Activated CD8-positive, alpha-beta T cell treated with anti-CD3 and anti-CD28 coated beads for 36 hours (primary cell): ENCODE results near the gene TMEM214. TPM values are rescaled to one million over a fixed set of nuclear protein-coding genes. Genes with fewer than 3 reads are reported as not detected.

Experiments used
- ATAC-seq: fragments of 200-7000 bp; cut with Tn5 transposase; one replicate; pipeline ENCODE4 v1.10.0; 2021; ENCODE audit warnings: mild to moderate bottlenecking, moderate library complexity
- CTCF ChIA-PET: fragments of 350-600 bp; sonication (Branson Sonifier 250); formaldehyde crosslinking; loops from one replicate; lab custom pipeline; 2021; ENCODE audit warnings: antibody characterized with exemption; lab: Charles Lee
- POLR2A ChIA-PET: fragments of 350-600 bp; sonication (Branson Sonifier 250); formaldehyde crosslinking; loops from one replicate; lab custom pipeline; 2021; ENCODE audit warnings: antibody characterized with exemption; lab: Charles Lee
- DNase-seq: peaks from one replicate; pipeline ENCODE4 v3.0.0-alpha.2; 2020
- H3K27ac Mint-ChIP-seq: one replicate; pipeline ENCODE4 v1.8.0; 2021; ENCODE audit warnings: mild to moderate bottlenecking, mixed read lengths
- H3K27me3 Mint-ChIP-seq: one replicate; pipeline ENCODE4 v1.8.0; 2021; ENCODE audit warnings: mixed read lengths
- H3K36me3 Mint-ChIP-seq: one replicate; pipeline ENCODE4 v1.8.0; 2021; ENCODE audit warnings: low read depth, mixed read lengths
- H3K4me1 Mint-ChIP-seq: one replicate; pipeline ENCODE4 v1.8.0; 2021; ENCODE audit warnings: low read depth, mixed read lengths
- H3K4me3 Mint-ChIP-seq: one replicate; pipeline ENCODE4 v1.8.0; 2021; ENCODE audit warnings: mild to moderate bottlenecking, moderate library complexity, mixed read lengths
- H3K9me3 Mint-ChIP-seq: one replicate; pipeline ENCODE4 v1.8.0; 2021; ENCODE audit warnings: mixed read lengths
- intact Hi-C: fragments of 100-400 bp; cut with micrococcal nuclease; formaldehyde crosslinking; loops from one replicate; pipeline ENCODE4 v1.10.0; 2022
- total RNA-seq, 2 experiments: library from RNA; stranded (reverse); gene quantifications; one replicate each; pipeline ENCODE4 v1.2.3, GENCODE V29; 2021
- TF ChIP-seq, protein P1 (sequence below): fragments of 200-600 bp; IDR thresholded peaks from one replicate; pipeline ENCODE4 v1.8.0; 2022; ENCODE audit warnings: antibody characterized with exemption, mild to moderate bottlenecking

Gene TMEM214
- total RNA-seq, 2 experiments from 2014 or later = 54.1 to 58.9 TPM

GRCh38 chr2:27085062-27085672 is 52.4 kb downstream of the TMEM214 start:
- TF ChIP-seq, protein P1, sequence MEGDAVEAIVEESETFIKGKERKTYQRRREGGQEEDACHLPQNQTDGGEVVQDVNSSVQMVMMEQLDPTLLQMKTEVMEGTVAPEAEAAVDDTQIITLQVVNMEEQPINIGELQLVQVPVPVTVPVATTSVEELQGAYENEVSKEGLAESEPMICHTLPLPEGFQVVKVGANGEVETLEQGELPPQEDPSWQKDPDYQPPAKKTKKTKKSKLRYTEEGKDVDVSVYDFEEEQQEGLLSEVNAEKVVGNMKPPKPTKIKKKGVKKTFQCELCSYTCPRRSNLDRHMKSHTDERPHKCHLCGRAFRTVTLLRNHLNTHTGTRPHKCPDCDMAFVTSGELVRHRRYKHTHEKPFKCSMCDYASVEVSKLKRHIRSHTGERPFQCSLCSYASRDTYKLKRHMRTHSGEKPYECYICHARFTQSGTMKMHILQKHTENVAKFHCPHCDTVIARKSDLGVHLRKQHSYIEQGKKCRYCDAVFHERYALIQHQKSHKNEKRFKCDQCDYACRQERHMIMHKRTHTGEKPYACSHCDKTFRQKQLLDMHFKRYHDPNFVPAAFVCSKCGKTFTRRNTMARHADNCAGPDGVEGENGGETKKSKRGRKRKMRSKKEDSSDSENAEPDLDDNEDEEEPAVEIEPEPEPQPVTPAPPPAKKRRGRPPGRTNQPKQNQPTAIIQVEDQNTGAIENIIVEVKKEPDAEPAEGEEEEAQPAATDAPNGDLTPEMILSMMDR = no peak
- intact Hi-C loops = loop anchor here (5.0 kb wide), 1 partner anchor 123 kb away; no protein-coding TSS in a partner anchor
- no peaks in the 10 kb centered on the region for H3K9me3 Mint-ChIP-seq
- no peaks in the 10 kb centered on the region for H3K27me3 Mint-ChIP-seq
- no peaks in the 10 kb centered on the region for H3K36me3 Mint-ChIP-seq
- ChIA-PET POLR2A (interaction anchor here (0.6 to 6.1 kb wide), 7 partner anchors 8 to 34 kb away, joined by 3 to 40 read pairs (median 3); partner anchors contain the start of genes AGBL5, CGREF1 and OST4), CTCF (interaction anchor here (0.7 to 4.1 kb wide), 4 partner anchors 8 to 217 kb away, joined by 3 to 20 read pairs (median 3); partner anchors contain the start of genes AGBL5 and OST4)
- H3K4me1 Mint-ChIP-seq = peaks cover 29% of the 10 kb centered on the region
- peak overlapping the region; percentile 82 for H3K4me3 Mint-ChIP-seq
- H3K27ac Mint-ChIP-seq = peak overlapping the region; percentile 70
- ATAC-seq (no peak), DNase-seq (no peak)

- ChIA-PET CTCF (interaction anchor here (0.7 to 4.1 kb wide), 4 partner anchors 9 to 217 kb away, joined by 3 to 20 read pairs (median 3); partner anchors contain the start of genes AGBL5 and OST4), POLR2A (interaction anchor here (0.9 to 6.1 kb wide), 6 partner anchors 8 to 35 kb away, joined by 3 to 40 read pairs (median 6); partner anchors contain the start of genes AGBL5 and OST4)
- TF ChIP-seq, protein P1 = no peak
- Mint-ChIP-seq H3K27ac (peak overlapping the region; percentile 70), H3K27me3 (no peaks in the 10 kb centered on the region), H3K4me3 (peak overlapping the region; percentile 82), H3K36me3 (no peaks in the 10 kb centered on the region), H3K4me1 (peaks cover 25% of the 10 kb centered on the region), H3K9me3 (no peaks in the 10 kb centered on the region)
- intact Hi-C loops = loop anchor here (5.0 kb wide), 1 partner anchor 123 kb away; no protein-coding TSS in a partner anchor
- ATAC-seq = peak; percentile 5
- DNase-seq = peak; percentile 55
Observed at GRCh38 chr2:27085673-27086089, 52.9 kb downstream of the TMEM214 start.

GRCh38 chr2:27086090-27086723 is 53.4 kb downstream of the TMEM214 start:
- intact Hi-C loops = loop anchor here (5.0 kb wide), 1 partner anchor 124 kb away; no protein-coding TSS in a partner anchor
- H3K4me1 Mint-ChIP-seq = peaks cover 21% of the 10 kb centered on the region
- ChIA-PET CTCF (interaction anchor here (0.7 to 4.1 kb wide), 9 partner anchors 9 to 216 kb away, joined by 3 to 20 read pairs (median 3); partner anchors contain the start of genes AGBL5 and OST4), POLR2A (interaction anchor here (1.1 to 6.1 kb wide), 3 partner anchors 11 to 15 kb away, joined by 3 to 40 read pairs (median 10); partner anchors contain the start of gene OST4)
- DNase-seq = peak; percentile 96
- H3K36me3 Mint-ChIP-seq = no peaks in the 10 kb centered on the region
- no peaks in the 10 kb centered on the region for H3K27me3 Mint-ChIP-seq
- ATAC-seq = peak; percentile 90
- TF ChIP-seq, protein P1 = peak; percentile 92
- H3K9me3 Mint-ChIP-seq = no peaks in the 10 kb centered on the region
- H3K27ac Mint-ChIP-seq = peak overlapping the region; percentile 84
- H3K4me3 Mint-ChIP-seq = peak overlapping the region; percentile 82

- POLR2A ChIA-PET = interaction anchor here (0.6 to 2.2 kb wide), 4 partner anchors 10 to 133 kb away, joined by 3 to 10 read pairs (median 4); partner anchors contain the start of gene OST4
- CTCF ChIA-PET = interaction anchor here (0.7 to 4.1 kb wide), 12 partner anchors 8 to 241 kb away, joined by 3 to 20 read pairs (median 4); partner anchors contain the start of gene AGBL5
- intact Hi-C loops = loop anchor here (5.0 kb wide), 1 partner anchor 125 kb away; no protein-coding TSS in a partner anchor
- no peak for DNase-seq
- Mint-ChIP-seq H3K36me3 (no peaks in the 10 kb centered on the region), H3K9me3 (no peaks in the 10 kb centered on the region), H3K27me3 (no peaks in the 10 kb centered on the region), H3K4me3 (peak within 1 kb of the TSS; percentile 82), H3K27ac (peak within 1 kb of the TSS; percentile 84), H3K4me1 (peaks cover 14% of the 10 kb centered on the region)
- peak; percentile 2 for ATAC-seq
- TF ChIP-seq, protein P1 = peak; percentile 51
Observed at GRCh38 chr2:27086724-27087593, 54.2 kb downstream of the TMEM214 start, which contains the start of gene KHK. Gene KHK (plus strand): TSS chr2:27086772. CDS start chr2:27087260, 488 bp downstream.
